Activated gamma-delta T cell treated with Interleukin-2 at 50 U/mL for 16 hours (primary cell): Measurements from ENCODE around the gene OR13H1.
"Not testable (repeated sequence)": the region's sequence is repeated elsewhere in the genome, so short reads cannot be mapped to it uniquely, and the experiment has no call there.

Experiments
- DNase-seq: peaks from one replicate; pipeline ENCODE4 v3.0.0-alpha.2; 2020

Gene OR13H1

GRCh38 chrX:131543774-131544173 is at the start of gene OR13H1:
Gene OR13H1, plus strand, starts transcription at chrX:131544074. Its CDS starts 0 bp downstream, at chrX:131544074.
- no peak for DNase-seq

- not testable (repeated sequence) for DNase-seq
Observed at GRCh38 chrX:131501556-131501955, 42.3 kb upstream of the OR13H1 start.

GRCh38 chrX:131513159-131513914 is 30.5 kb upstream of the OR13H1 start:
- no peak for DNase-seq

- DNase-seq, result no peak
Observed at GRCh38 chrX:131521824-131522223, 22.1 kb upstream of the OR13H1 start.

- no peak for DNase-seq
Observed at GRCh38 chrX:131544218-131544617, 344 bp downstream of the OR13H1 start.

- DNase-seq, result no peak
Observed at GRCh38 chrX:131549011-131549410, 5.1 kb downstream of the OR13H1 start.

GRCh38 chrX:131552453-131552852 is 8.6 kb downstream of the OR13H1 start:
- DNase-seq, result not testable (repeated sequence)

- DNase-seq, result no peak
Observed at GRCh38 chrX:131558562-131558961, 14.7 kb downstream of the OR13H1 start.

- no peak for DNase-seq
Observed at GRCh38 chrX:131564553-131565229, 20.8 kb downstream of the OR13H1 start.

GRCh38 chrX:131565909-131566308 is 22.0 kb downstream of the OR13H1 start:
- DNase-seq, result no peak

- no peak for DNase-seq
Observed at GRCh38 chrX:131571348-131571747, 27.5 kb downstream of the OR13H1 start.

GRCh38 chrX:131572372-131573014 is 28.6 kb downstream of the OR13H1 start:
- DNase-seq, result no peak

- DNase-seq, result no peak
Observed at GRCh38 chrX:131577413-131577812, 33.5 kb downstream of the OR13H1 start.

GRCh38 chrX:131577999-131578734 is 34.3 kb downstream of the OR13H1 start:
- DNase-seq, result no peak

- DNase-seq, result not testable (repeated sequence)
Observed at GRCh38 chrX:131578735-131579367, 35.0 kb downstream of the OR13H1 start.

- DNase-seq, result no peak
Observed at GRCh38 chrX:131588995-131589394, 45.1 kb downstream of the OR13H1 start.
